SU-DHL-6 (cell line): ENCODE measurements around the gene ZNF81.

Source experiments
- EZH2phosphoT487 ChIP-seq: fragments of 200-600 bp; sonication (generic), shearing (Covaris generic); conservative IDR thresholded peaks from 2 replicates; pipeline ENCODE4 v1.6.1; 2018; ENCODE audit warnings: mild to moderate bottlenecking, antibody characterized with exemption, low read length, moderate library complexity, mixed read lengths
- TF ChIP-seq, protein P1 (sequence below): fragments of 200-600 bp; sonication (generic); IDR thresholded peaks from one replicate; pipeline ENCODE4 v1.5.1; 2017; ENCODE audit warnings: antibody characterized with exemption, mild to moderate bottlenecking, low read length, moderate library complexity; ENCODE audit not compliant: insufficient read depth, poor library complexity, severe bottlenecking

DNA sequence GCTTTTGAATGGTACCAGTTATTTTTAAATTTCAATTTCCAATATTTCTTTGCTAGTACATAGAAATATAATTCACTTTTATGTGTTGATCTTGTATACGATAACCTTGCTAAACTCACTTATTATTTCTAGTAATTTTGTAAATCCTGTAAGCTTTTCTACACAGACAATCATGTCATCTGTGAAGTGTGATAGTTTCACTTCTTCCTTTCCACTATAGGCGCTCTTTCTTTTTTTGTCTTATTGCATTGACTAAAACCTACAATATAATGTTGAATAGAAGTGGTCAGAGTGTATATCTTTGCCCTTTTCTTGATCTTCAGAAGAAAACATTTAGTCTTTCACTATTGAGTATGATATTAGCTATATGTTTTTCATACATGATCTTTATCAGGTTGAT is 90.5 kb downstream of the ZNF81 start:
- TF ChIP-seq, protein P1, sequence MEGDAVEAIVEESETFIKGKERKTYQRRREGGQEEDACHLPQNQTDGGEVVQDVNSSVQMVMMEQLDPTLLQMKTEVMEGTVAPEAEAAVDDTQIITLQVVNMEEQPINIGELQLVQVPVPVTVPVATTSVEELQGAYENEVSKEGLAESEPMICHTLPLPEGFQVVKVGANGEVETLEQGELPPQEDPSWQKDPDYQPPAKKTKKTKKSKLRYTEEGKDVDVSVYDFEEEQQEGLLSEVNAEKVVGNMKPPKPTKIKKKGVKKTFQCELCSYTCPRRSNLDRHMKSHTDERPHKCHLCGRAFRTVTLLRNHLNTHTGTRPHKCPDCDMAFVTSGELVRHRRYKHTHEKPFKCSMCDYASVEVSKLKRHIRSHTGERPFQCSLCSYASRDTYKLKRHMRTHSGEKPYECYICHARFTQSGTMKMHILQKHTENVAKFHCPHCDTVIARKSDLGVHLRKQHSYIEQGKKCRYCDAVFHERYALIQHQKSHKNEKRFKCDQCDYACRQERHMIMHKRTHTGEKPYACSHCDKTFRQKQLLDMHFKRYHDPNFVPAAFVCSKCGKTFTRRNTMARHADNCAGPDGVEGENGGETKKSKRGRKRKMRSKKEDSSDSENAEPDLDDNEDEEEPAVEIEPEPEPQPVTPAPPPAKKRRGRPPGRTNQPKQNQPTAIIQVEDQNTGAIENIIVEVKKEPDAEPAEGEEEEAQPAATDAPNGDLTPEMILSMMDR: no peak
- no peak for TF ChIP-seq EZH2phosphoT487
